Measurements from ENCODE around the gene NMU. TPM values are rescaled to one million over a fixed set of nuclear protein-coding genes. Genes with fewer than 3 reads are reported as not detected.

NMU gene
- total and polyA plus RNA-seq, 2 experiments from 2014 or later, result 40.2 to 96.3 TPM

GRCh38 chr4:55609393-55609866, 26.7 kb downstream of the NMU start:
- TF ChIP-seq POLR2AphosphoS5 (IDR thresholded peaks at IDR 0.05; ENCODE audit: low read depth), result no peak
- peaks cover under 1% of the 10 kb centered on the region for H3K27me3 Mint-ChIP-seq (ENCODE audit: insufficient read depth, low read depth, poor library complexity)
- no peaks in the 10 kb centered on the region for H3K9me2 ChIP-seq (ENCODE audit: insufficient read depth)
- H3K36me3 Mint-ChIP-seq (ENCODE audit: low read depth), result peaks cover 8% of the 10 kb centered on the region; the same call in 2 of the 3 replicates
- H3K27ac ChIP-seq (ENCODE audit: low read depth), result no peak overlapping the region; the same call in 1 of the 2 replicates
- H3K27me3 ChIP-seq (ENCODE audit: insufficient read depth), result no peaks in the 10 kb centered on the region
- no peak overlapping the region for H3K4me3 ChIP-seq
- no peaks in the 10 kb centered on the region; the same call in 1 of the 2 replicates for H3K4me1 ChIP-seq (ENCODE audit: insufficient read depth)
- H3K4me3 Mint-ChIP-seq, result no peak overlapping the region
- H3K36me3 ChIP-seq (ENCODE audit: insufficient read depth), result no peaks in the 10 kb centered on the region; the same call in 1 of the 2 replicates
- DNase-seq (ENCODE audit: low spot score), result no peak
- H3K79me2 ChIP-seq (replicated peaks; ENCODE audit: insufficient read depth), result no peaks in the 10 kb centered on the region
- no peaks in the 10 kb centered on the region for H3K9me3 Mint-ChIP-seq
- no peaks in the 10 kb centered on the region for H4K20me1 ChIP-seq (replicated peaks; ENCODE audit: insufficient read depth)
- no peak overlapping the region for H2AFZ ChIP-seq
- H3F3A ChIP-seq (replicated peaks; ENCODE audit: low read depth), result no peaks in the 10 kb centered on the region
- no peak overlapping the region for H3K27ac Mint-ChIP-seq
- no peak; the same call in 2 of the 3 replicates for ATAC-seq
- peaks cover 6% of the 10 kb centered on the region for H3K4me1 Mint-ChIP-seq
- H3K4me2 ChIP-seq, result no peak overlapping the region

DNA sequence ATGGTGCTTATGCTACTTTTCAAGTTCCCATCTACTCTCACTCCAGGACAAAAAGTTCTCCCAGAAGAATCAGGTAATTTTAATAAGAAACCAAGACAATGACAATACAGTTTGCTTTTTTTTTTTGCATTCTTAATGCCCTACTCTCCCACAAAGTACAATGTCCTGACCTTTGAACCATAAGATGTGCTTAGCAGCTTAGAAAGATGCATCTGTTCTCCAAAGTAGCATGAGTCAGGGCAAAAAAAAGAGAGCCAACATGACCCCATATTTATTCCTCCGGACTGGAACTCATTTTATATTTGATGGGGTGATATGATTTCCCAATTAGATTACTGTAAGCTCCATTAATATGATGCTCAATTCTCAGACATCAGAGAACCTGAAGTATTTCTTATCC, 27.5 kb downstream of the NMU start:
- no peak overlapping the region for H3K4me2 ChIP-seq
- no peak overlapping the region for H3K27ac Mint-ChIP-seq
- no peak for ATAC-seq
- H3F3A ChIP-seq (replicated peaks; ENCODE audit: low read depth), result no peaks in the 10 kb centered on the region
- no peak overlapping the region for H2AFZ ChIP-seq
- H3K36me3 Mint-ChIP-seq (ENCODE audit: low read depth), result peaks cover 8% of the 10 kb centered on the region; the same call in 2 of the 3 replicates
- no peak overlapping the region for H3K27ac ChIP-seq (ENCODE audit: low read depth)
- H3K9me2 ChIP-seq (ENCODE audit: insufficient read depth), result no peaks in the 10 kb centered on the region
- no peak for DNase-seq (ENCODE audit: low spot score)
- H3K27me3 ChIP-seq (ENCODE audit: insufficient read depth), result no peaks in the 10 kb centered on the region
- no peaks in the 10 kb centered on the region for H3K79me2 ChIP-seq (replicated peaks; ENCODE audit: insufficient read depth)
- H3K9me3 Mint-ChIP-seq, result no peaks in the 10 kb centered on the region
- no peaks in the 10 kb centered on the region for H4K20me1 ChIP-seq (replicated peaks; ENCODE audit: insufficient read depth)
- H3K27me3 Mint-ChIP-seq (ENCODE audit: insufficient read depth, low read depth, poor library complexity), result peaks cover 1% of the 10 kb centered on the region
- TF ChIP-seq, protein P1, sequence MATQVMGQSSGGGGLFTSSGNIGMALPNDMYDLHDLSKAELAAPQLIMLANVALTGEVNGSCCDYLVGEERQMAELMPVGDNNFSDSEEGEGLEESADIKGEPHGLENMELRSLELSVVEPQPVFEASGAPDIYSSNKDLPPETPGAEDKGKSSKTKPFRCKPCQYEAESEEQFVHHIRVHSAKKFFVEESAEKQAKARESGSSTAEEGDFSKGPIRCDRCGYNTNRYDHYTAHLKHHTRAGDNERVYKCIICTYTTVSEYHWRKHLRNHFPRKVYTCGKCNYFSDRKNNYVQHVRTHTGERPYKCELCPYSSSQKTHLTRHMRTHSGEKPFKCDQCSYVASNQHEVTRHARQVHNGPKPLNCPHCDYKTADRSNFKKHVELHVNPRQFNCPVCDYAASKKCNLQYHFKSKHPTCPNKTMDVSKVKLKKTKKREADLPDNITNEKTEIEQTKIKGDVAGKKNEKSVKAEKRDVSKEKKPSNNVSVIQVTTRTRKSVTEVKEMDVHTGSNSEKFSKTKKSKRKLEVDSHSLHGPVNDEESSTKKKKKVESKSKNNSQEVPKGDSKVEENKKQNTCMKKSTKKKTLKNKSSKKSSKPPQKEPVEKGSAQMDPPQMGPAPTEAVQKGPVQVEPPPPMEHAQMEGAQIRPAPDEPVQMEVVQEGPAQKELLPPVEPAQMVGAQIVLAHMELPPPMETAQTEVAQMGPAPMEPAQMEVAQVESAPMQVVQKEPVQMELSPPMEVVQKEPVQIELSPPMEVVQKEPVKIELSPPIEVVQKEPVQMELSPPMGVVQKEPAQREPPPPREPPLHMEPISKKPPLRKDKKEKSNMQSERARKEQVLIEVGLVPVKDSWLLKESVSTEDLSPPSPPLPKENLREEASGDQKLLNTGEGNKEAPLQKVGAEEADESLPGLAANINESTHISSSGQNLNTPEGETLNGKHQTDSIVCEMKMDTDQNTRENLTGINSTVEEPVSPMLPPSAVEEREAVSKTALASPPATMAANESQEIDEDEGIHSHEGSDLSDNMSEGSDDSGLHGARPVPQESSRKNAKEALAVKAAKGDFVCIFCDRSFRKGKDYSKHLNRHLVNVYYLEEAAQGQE (IDR thresholded peaks at IDR 0.05; ENCODE audit: unreplicated experiment), result no peak
- TF ChIP-seq CTCF (conservative IDR thresholded peaks at IDR 0.05; ENCODE audit: low read depth in 2 of 2) (no peak), ZNF462 (CRISPR knock-in tag; IDR thresholded peaks at IDR 0.05) (no peak), EZH2phosphoT487 (IDR thresholded peaks at IDR 0.05; ENCODE audit: unreplicated experiment) (no peak), POLR2AphosphoS5 (IDR thresholded peaks at IDR 0.05; ENCODE audit: low read depth) (no peak), EZH2 (IDR thresholded peaks at IDR 0.05; ENCODE audit: low read depth, unreplicated experiment) (no peak), ETS1 (IDR thresholded peaks at IDR 0.05) (no peak)
- H3K4me1 Mint-ChIP-seq, result peaks cover 6% of the 10 kb centered on the region
- H3K36me3 ChIP-seq (ENCODE audit: insufficient read depth), result no peaks in the 10 kb centered on the region; the same call in 1 of the 2 replicates
- H3K4me3 Mint-ChIP-seq, result no peak overlapping the region
- no peaks in the 10 kb centered on the region; the same call in 1 of the 2 replicates for H3K4me1 ChIP-seq (ENCODE audit: insufficient read depth)
- H3K4me3 ChIP-seq, result no peak overlapping the region

Data from GM23338 (cell line).